NCI-H345 treated with DMSO at 0.1 percent for 48 hours (cell line): ENCODE results near the gene DYNC1I1.

Experiments
- DNase-seq: peaks from one replicate; lab custom pipeline; 2025; ENCODE audit not compliant: unreplicated experiment; lab: John Stamatoyannopoulos, UW

Gene DYNC1I1

GRCh38 chr7:96074871-96075270 is 302.5 kb downstream of the DYNC1I1 start:
- DNase-seq: no peak

- peak; percentile 81 for DNase-seq
These were observed 303.4 kb downstream of the DYNC1I1 start for GRCh38 chr7:96075510-96076349.

- peak; percentile 28 for DNase-seq
These were observed 304.0 kb downstream of the DYNC1I1 start for GRCh38 chr7:96076350-96076707.

DNA sequence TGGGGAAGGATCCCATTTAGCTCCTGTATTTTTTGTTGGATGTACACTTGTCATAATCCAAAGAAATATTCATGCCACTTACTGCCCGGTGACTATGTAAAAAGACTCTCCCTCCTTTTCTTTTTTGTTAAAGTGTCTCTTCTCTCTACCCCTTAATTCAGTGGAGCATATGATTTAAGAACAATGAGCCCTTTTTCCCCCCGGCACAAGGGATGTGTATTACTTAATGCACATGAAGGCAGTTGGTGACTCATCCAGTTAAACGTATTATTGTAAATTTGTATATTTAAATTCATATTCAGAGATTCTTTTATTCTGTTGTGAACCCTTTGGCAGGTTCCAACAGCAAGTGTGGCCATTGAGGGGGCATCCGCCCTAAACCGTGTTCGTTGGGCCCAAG is 307.7 kb downstream of the DYNC1I1 start:
- DNase-seq: no peak

- no peak for DNase-seq
These were observed 312.7 kb downstream of the DYNC1I1 start for GRCh38 chr7:96084881-96085553.

DNA sequence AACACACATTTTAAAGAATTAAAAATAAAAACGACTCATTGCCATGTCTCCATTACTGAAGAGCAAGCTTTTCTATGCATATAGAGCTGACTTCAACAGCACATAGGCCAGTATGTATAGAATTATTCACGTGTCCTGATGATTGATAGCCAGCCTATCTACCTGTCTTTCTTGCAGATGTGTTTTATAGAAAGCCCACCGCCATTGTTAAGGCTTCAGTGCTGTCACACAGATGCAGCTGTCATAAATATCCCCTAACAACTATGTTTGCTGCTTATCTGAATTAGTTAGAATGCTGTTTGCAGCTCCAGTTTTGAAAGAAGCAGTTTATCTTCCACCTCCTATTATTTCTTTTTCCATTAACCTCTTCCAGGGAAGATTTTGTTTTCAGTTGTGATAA is 313.6 kb downstream of the DYNC1I1 start:
- no peak for DNase-seq

GRCh38 chr7:96088579-96088978 is 316.2 kb downstream of the DYNC1I1 start:
- DNase-seq: no peak

DNA sequence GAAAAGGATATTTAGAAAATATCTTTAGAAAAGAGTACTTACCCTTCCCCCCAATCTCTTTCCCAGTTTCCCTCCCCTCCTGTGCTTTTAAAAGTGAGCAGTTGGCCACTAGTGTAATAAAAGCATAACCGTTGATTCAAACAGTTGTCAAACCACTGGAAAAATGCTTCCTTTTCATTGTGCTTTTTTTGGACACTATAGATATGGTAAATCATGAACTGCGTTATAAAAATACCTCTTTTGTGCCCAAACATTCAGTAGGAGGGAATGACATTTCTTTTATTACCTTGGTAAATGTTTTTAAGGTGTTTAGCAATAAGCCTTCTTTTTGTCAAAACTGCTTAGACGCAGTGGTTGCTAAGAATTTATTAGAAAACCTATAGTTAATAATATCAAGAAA is 317.2 kb downstream of the DYNC1I1 start:
- DNase-seq: no peak

- no peak for DNase-seq
These were observed 318.4 kb downstream of the DYNC1I1 start for GRCh38 chr7:96090756-96091155.

DNA sequence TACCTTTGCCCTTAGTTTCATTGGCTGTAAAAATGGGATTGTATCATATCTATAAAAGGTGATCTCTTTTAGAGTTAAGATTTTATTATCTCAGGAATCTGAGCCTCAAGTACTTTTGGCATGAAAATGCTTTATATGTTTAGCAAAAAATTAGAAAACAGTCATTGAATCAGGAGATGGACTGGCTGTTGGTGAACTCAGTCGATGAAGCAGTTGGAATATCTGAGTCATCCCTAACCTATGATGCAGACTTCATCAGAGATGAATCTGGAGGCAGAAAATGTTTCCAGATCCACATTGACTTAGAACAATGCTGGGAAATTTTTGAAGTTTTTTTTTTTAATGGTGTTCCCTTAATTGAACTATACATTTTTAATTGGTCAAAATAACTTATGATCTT is 321.1 kb downstream of the DYNC1I1 start:
- DNase-seq: no peak

DNA sequence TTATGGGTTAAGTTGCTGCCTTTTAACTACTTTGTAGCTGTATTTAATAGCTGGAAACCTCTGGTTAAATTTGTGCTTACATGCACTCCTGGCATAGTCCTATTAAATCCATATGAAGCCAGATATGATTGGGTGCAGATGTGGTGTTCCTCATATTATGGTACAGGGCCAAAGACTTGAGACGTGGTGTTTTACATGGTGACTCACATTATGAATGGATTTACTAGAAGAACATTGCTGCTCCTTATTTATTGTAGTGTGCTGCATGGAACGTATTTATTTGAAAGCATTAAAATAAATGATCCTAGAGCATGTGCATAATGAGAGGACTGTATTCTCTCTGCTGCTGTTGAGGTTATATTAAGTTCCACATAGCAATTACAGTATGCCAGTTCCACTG is 325.5 kb downstream of the DYNC1I1 start:
- DNase-seq: no peak

DNA sequence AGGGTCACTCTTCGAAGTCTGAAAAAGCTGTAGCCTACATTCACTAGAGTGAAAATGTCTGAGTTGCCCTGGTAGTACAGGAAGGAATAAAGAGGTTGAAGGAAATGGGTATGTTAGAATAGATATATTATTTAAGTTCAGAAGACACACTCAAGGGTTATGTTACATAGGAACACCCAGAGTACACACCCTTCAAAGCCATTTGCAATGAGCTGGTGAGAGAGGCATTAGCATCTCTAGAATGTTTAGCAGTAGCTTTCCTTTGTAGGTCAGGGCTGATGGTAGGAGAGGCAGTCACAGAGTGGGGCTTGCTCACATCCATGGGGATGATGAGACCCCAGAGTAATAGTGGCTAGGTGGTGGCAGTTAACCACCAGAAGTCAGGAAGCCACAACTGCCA is 328.4 kb downstream of the DYNC1I1 start:
- no peak for DNase-seq

GRCh38 chr7:96102096-96102811 is 329.9 kb downstream of the DYNC1I1 start:
- no peak for DNase-seq

- no peak for DNase-seq
These were observed 332.6 kb downstream of the DYNC1I1 start for GRCh38 chr7:96104984-96105383.

DNA sequence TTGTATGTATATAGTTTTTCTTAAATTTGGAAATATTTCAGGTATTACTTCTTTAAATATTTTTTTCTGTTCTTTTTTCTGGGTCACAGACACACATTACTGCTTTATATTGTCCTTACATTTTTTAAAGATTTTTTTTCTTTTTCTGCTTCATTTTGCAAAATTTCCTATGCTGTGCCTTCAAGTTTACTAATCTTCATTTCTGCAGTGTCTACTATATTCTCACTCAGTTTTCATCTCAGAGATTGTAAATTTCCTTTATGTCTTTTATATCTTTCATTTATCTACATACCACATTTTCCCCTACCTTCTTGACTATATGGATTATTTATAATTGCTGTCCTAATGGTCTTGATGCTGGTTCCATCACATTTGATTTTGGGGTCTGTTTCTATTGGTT is 339.1 kb downstream of the DYNC1I1 start:
- DNase-seq: no peak

- no peak for DNase-seq
These were observed 341.8 kb downstream of the DYNC1I1 start for GRCh38 chr7:96114190-96114589.

DNA sequence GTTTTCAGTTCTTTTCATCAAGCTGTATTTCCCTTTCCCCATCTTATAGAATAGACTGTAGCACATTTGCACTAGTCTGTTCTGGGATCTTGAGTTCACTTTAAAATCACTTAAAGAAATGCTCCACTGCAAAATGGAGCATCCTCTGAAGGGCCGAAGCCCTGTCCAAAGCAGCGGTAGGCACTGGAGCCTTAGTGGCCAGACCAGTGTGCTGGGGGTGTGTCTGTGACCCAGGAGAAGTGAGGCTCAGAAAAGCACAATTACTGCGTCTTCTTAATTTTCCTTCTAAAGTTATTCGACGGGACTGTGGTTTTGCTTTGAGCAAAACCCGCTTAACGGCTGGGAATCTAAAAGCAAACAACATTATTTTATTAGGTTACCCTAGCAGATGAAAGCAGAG is 343.8 kb downstream of the DYNC1I1 start:
- DNase-seq: no peak

GRCh38 chr7:96118449-96119001 is 346.2 kb downstream of the DYNC1I1 start:
- no peak for DNase-seq

DNA sequence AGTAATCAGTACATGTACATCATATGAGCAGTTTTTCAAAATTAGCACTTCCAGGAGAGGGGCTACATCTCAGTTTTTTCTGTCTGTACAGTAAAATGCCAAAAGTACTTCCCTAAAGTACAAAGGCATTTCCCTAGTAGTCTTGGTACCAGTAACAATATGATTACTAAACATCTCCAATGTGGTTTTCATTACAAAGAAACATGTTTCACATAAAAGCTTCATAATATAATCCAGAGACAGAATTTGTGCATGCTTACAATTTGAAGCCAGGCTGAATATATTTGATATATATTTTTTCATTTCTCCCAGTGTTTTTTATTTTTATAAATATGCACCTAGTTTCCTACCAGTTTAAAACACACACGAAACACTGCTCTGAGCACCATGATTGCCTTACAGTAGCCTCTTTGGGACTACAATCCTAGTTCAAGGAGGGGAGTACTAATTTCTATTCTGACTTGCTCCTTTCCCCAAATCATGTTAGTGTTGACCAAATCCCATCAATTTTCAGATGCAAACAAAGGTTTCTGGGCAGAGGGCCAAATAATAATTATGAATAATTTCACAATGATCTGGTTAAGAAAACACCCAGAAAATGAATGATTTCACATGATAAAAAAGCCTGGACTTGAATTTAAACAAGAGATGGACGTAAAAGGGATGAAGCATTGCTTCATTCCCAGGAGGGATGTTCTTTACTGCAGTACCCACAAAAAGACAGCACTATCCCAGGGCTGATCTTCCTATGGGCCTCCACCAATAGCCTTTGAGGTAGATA is 348.3 kb downstream of the DYNC1I1 start:
- DNase-seq: no peak

DNA sequence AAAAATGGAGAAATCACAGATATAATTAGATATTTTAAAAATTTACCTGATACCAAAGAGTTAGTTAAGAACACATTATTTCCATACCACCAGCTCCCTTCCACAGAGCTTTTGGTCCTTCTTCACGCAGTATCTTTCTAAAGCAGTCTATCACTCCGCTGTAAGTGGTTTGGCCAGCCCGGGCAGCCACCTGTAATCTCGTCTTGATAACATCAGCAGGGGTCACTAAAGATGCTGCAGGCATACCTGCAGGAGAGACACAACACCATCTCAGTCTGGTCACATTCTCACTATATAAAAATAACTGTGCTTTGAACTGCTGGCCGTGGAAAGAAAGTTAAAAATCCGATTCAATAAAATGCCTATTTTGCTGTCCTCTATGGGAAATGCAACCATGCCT is 349.4 kb downstream of the DYNC1I1 start:
- DNase-seq: no peak

DNA sequence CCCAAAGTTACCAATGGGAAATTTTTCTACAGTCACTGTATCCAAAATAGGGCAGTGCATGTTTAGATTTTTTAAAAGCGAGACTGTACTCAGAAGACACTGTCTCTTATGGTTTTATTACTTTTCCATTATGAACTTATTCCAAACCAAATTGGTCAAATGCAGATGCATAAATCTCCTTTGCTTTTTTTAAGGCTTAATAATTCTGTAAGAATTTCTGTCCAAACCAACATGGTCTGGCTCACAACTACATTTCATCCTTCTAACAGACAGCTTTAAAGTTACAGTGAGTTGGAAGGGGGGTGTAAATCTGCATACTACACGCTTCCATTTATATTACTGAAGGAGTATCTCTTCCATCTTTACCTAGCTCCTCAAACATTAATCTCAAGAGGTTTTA is 350.4 kb downstream of the DYNC1I1 start:
- no peak for DNase-seq
